Left ventricle myocardium inferior (tissue), 1 donor: Measurements from ENCODE around the gene F2R. TPM values are rescaled to one million over a fixed set of nuclear protein-coding genes. Genes with fewer than 3 reads are reported as not detected.
A peak's percentile ranks its signal among the peaks of the same experiment; 100 is the strongest.
"Not testable (repeated sequence)": the region's sequence is repeated elsewhere in the genome, so short reads cannot be mapped to it uniquely, and the experiment has no call there.

Experiments
- DNase-seq: peaks from one replicate; pipeline ENCODE4 v3.0.0-alpha.2; 2020
- H3K27ac ChIP-seq: fragments of 200-600 bp; replicated peaks from 2 replicates; pipeline ENCODE4 v1.8.0; 2021
- H3K27me3 ChIP-seq: fragments of 200-600 bp; 2 replicates; pipeline ENCODE4 v1.8.0; 2021; ENCODE audit warnings: low read depth
- H3K36me3 ChIP-seq: fragments of 200-600 bp; 2 replicates; pipeline ENCODE4 v1.8.0; 2021
- H3K4me1 ChIP-seq: fragments of 200-600 bp; 2 replicates; pipeline ENCODE4 v1.8.0; 2021
- H3K4me3 ChIP-seq: fragments of 200-600 bp; 2 replicates; pipeline ENCODE4 v1.8.0; 2021; ENCODE audit warnings: mild to moderate bottlenecking, moderate library complexity
- H3K9me3 ChIP-seq: fragments of 200-600 bp; replicated peaks from 2 replicates; pipeline ENCODE4 v1.8.0; 2021
- intact Hi-C: fragments of 100-400 bp; cut with micrococcal nuclease; formaldehyde crosslinking; loops from one replicate; pipeline ENCODE4 v1.11.0; 2022
- total RNA-seq: library from RNA; stranded (reverse); fragmentation: NEBNext Ultra II Directional; extraction: Animal tissue kit (Norgen Biotek cat#: 25700); gene quantifications from one replicate; pipeline ENCODE4 v1.2.1, GENCODE V29; 2021
- TF ChIP-seq, protein P1 (sequence below): fragments of 200-600 bp; IDR thresholded peaks from 2 replicates; pipeline ENCODE4 v1.8.0; 2021; ENCODE audit warnings: antibody characterized with exemption, mild to moderate bottlenecking, borderline replicate concordance
- donor health status: DM: no; HTN: yes; CAD: no; lungs with severe emphysema.

Gene F2R
- total RNA-seq, 1 donor from 2014 or later: 9.4 TPM

DNA sequence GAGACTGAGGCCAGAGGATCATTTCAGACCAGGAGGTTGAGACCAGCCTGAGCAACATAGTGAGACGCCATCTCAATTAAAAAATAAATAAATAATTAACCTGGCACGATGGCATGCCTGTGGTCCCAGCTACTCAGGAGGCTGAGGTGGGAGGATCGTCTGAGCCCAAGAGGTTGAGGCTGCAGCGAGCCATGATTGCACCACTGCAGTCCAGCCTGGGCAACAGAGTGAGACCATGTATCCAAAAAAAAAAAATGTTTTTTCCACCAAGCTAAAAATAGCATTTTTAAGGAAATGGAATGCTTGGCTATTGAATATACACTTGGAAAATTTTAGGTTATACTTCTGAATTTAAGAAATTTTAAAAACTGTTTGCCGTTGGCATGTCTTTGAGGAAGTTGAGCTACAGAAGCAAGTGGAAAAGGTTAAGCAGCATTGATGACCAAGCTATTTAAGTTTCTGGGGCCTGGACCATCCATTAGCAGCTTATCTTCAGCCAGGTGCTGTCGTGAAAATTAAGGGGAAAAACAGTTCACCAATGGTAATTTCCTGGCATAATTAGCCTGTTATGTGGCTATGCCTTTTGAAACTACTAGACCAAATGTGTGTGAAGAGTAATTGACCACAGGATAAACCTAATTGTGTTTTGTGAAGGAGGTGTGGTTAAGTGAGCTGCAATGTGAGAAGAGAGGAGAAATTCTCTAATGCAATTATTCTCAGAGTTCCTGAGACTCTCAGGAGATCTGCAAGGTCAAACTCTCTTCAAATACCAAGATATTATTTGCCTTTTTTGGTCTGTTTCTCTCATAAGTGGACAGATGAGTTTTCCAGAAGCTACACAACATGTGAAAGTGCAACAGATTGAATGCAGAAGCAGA is 21.0 kb downstream of the F2R start:
- peaks cover 18% of the 10 kb centered on the region for H3K4me1 ChIP-seq
- H3K27me3 ChIP-seq: no peaks in the 10 kb centered on the region
- peak overlapping the region; percentile 58 for H3K27ac ChIP-seq
- TF ChIP-seq, protein P1, sequence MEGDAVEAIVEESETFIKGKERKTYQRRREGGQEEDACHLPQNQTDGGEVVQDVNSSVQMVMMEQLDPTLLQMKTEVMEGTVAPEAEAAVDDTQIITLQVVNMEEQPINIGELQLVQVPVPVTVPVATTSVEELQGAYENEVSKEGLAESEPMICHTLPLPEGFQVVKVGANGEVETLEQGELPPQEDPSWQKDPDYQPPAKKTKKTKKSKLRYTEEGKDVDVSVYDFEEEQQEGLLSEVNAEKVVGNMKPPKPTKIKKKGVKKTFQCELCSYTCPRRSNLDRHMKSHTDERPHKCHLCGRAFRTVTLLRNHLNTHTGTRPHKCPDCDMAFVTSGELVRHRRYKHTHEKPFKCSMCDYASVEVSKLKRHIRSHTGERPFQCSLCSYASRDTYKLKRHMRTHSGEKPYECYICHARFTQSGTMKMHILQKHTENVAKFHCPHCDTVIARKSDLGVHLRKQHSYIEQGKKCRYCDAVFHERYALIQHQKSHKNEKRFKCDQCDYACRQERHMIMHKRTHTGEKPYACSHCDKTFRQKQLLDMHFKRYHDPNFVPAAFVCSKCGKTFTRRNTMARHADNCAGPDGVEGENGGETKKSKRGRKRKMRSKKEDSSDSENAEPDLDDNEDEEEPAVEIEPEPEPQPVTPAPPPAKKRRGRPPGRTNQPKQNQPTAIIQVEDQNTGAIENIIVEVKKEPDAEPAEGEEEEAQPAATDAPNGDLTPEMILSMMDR: no peak
- no peak overlapping the region for H3K4me3 ChIP-seq
- H3K9me3 ChIP-seq: no peaks in the 10 kb centered on the region
- H3K36me3 ChIP-seq: peaks cover 16% of the 10 kb centered on the region
- DNase-seq: no peak
- intact Hi-C loops: no loop called here

DNA sequence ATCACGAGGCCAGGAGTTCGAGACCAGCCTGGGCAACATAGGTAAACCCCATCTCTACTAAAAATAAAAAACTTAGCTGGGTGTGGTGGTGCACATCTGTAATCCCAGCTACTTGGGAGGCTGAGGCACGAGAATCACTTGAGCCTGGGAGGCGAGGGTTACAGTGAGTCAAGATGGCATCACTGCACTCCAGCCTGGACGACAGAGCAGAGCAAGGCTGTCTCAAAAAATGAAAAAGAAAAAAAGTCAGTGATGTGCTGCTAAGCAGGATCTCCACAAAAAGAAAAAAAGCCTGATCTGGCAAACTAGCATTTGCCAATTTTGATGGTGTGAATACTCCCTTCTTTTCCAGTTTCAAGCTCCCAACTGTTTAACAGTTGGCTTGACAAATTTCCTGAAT is 21.9 kb downstream of the F2R start:
- DNase-seq: no peak
- H3K4me3 ChIP-seq: no peak overlapping the region
- peaks cover 7% of the 10 kb centered on the region for H3K36me3 ChIP-seq
- TF ChIP-seq, protein P1: no peak
- H3K9me3 ChIP-seq: no peaks in the 10 kb centered on the region
- H3K4me1 ChIP-seq: peaks cover 18% of the 10 kb centered on the region
- H3K27me3 ChIP-seq: no peaks in the 10 kb centered on the region
- peak overlapping the region; percentile 58 for H3K27ac ChIP-seq
- intact Hi-C loops: no loop called here

DNA sequence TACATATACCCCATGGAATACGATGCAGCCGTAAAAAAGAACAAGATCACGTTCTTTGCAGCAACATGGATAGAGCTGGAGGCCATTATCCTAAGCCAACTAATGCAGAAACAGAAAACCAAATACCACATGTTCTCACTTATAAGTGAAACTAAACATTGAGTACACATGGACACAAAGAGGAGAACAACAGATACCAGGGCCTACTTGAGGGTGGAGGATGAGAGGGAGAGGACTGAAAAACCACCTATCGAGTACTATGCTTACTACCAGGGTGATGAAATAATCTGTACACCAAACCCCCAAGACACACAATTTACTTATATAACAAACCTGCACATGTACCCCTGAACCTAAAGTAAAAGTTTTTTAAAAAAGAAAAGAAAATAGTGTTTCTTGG is 25.6 kb downstream of the F2R start:
- H3K9me3 ChIP-seq, H3K36me3 ChIP-seq, H3K27me3 ChIP-seq, H3K27ac ChIP-seq, intact Hi-C loops, DNase-seq, H3K4me3 ChIP-seq: not testable (repeated sequence)
- peaks cover 13% of the 10 kb centered on the region for H3K4me1 ChIP-seq

DNA sequence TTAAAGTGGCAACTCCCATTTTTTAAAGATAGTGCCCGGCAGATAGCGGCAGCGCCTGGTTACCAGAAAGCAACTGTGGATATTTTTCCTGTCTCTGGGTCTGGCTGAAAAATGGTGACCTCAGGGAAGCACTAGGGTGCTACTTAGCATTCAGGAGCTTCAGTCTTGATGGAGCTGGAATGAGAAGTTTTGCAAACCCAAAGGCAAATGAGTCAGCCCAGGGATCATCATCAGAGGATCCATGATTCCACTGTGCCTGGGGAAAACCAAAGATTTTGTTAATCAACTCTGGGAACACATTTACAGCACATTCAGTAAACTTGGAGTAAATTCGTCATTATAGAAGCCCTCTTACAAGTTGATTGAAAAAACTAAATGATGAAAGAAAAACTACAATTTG is 26.7 kb downstream of the F2R start:
- TF ChIP-seq, protein P1: no peak
- Histone ChIP-seq H3K4me3 (no peak overlapping the region), H3K27me3 (no peaks in the 10 kb centered on the region), H3K4me1 (peaks cover 13% of the 10 kb centered on the region), H3K36me3 (no peaks in the 10 kb centered on the region), H3K9me3 (no peaks in the 10 kb centered on the region), H3K27ac (no peak overlapping the region)
- DNase-seq: no peak
- intact Hi-C loops: no loop called here

DNA sequence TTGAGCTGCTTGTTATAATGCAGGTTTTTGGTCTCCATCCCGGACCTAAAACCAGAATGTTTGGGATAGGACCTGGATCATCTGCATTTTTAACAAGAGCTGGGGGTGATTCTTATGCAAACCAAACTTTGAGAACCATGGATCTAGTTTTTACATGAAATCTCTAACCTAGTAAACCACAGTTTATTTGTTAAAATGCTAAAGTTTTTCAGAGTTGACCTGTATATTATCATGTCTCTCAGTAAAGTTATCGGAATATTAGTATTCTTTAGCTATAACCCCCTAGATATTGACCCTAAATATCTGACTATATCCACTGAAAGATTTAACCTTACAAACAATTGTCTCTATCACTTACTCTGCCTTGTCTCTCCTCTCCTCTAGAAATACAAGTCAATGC is 28.7 kb downstream of the F2R start:
- no peaks in the 10 kb centered on the region for H3K4me1 ChIP-seq
- intact Hi-C loops: no loop called here
- no peak for DNase-seq

DNA sequence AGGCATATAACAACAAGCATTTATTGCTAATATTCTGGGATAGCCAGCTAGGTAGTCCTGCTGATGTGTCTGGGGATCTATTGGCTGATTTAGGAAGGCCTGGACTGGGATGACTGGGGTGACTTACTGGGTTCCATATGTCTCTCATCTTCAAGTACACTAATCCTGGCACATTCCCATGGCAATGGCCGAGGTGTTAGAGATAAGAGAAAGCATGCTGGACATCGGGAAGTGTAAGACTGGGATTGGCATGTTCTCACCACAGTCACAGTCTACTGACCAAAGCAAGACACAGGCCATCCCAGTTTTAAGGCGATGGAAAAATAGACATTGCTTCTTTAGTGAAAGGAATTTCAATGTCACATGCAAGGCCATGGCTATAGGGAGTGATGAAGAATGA is 29.7 kb downstream of the F2R start:
- Histone ChIP-seq H3K27me3 (peaks cover 10% of the 10 kb centered on the region), H3K4me3 (no peak overlapping the region), H3K4me1 (no peaks in the 10 kb centered on the region), H3K36me3 (no peaks in the 10 kb centered on the region), H3K27ac (no peak overlapping the region), H3K9me3 (no peaks in the 10 kb centered on the region)
- intact Hi-C loops: no loop called here
- DNase-seq: no peak
- TF ChIP-seq, protein P1: no peak

More for the DNA sequence above, 28.7 kb downstream of the F2R start:
- TF ChIP-seq, protein P1: no peak
- peak overlapping the region; percentile 13 for H3K27ac ChIP-seq
- no peak overlapping the region for H3K4me3 ChIP-seq
- H3K9me3 ChIP-seq: no peaks in the 10 kb centered on the region
- peaks cover 10% of the 10 kb centered on the region for H3K27me3 ChIP-seq
- no peaks in the 10 kb centered on the region for H3K36me3 ChIP-seq
